ENCODE data around the gene SAMD14. TPM values are rescaled to one million over a fixed set of nuclear protein-coding genes. Genes with fewer than 3 reads are reported as not detected.

The SAMD14 gene
- total RNA-seq, 4 donors from 2014 or later: 0.53 to 2.5 (median 1.0) TPM

GRCh38 chr17:50125420-50125997 is 4.5 kb downstream of the SAMD14 start:
- H3K4me1 ChIP-seq: peaks cover 0 to 30% (median 13%) of the 10 kb centered on the region in 4 donors
- TF ChIP-seq POLR2A (IDR thresholded peaks at IDR 0.05) (no peak), CTCF (IDR thresholded peaks at IDR 0.05) (no peak)
- peaks cover 0 to 11% of the 10 kb centered on the region in 2 donors for H3K27me3 ChIP-seq
- no peaks in the 10 kb centered on the region for H3K36me3 ChIP-seq
- H3K27ac ChIP-seq: no peak overlapping the region
- H3K9me3 ChIP-seq: no peaks in the 10 kb centered on the region
- H3K4me3 ChIP-seq: no peak overlapping the region
- no peak for DNase-seq

GRCh38 chr17:50123649-50124349 is 6.2 kb downstream of the SAMD14 start:
- peaks cover 0 to under 1% of the 10 kb centered on the region in 2 donors for H3K27me3 ChIP-seq

GRCh38 chr17:50122945-50123344 is 7.0 kb downstream of the SAMD14 start:
- DNase-seq: no peak
- H3K27ac ChIP-seq: no peak overlapping the region
- H3K27me3 ChIP-seq: no peaks in the 10 kb centered on the region
- no peak for TF ChIP-seq CTCF (IDR thresholded peaks at IDR 0.05)
- no peak for TF ChIP-seq POLR2A (IDR thresholded peaks at IDR 0.05)
- no peak overlapping the region for H3K4me3 ChIP-seq
- no peaks in the 10 kb centered on the region for H3K36me3 ChIP-seq
- peaks cover 0 to 7% (median 0%) of the 10 kb centered on the region in 4 donors for H3K4me1 ChIP-seq
- no peaks in the 10 kb centered on the region for H3K9me3 ChIP-seq

More at GRCh38 chr17:50123649-50124349, 6.2 kb downstream of the SAMD14 start:
- TF ChIP-seq POLR2A (IDR thresholded peaks at IDR 0.05) (no peak), CTCF (IDR thresholded peaks at IDR 0.05) (no peak)
- Histone ChIP-seq H3K4me3 (no peak overlapping the region), H3K4me1 (peaks cover 0 to 13% (median under 1%) of the 10 kb centered on the region in 4 donors), H3K27ac (peak overlapping the region in 1 of 4 donors; percentile 52), H3K36me3 (no peaks in the 10 kb centered on the region), H3K9me3 (no peaks in the 10 kb centered on the region)
- no peak for DNase-seq

- no peak for TF ChIP-seq POLR2A (IDR thresholded peaks at IDR 0.05)
- TF ChIP-seq CTCF (IDR thresholded peaks at IDR 0.05): no peak
- Histone ChIP-seq H3K4me3 (no peak overlapping the region), H3K27me3 (no peaks in the 10 kb centered on the region), H3K27ac (no peak overlapping the region), H3K9me3 (no peaks in the 10 kb centered on the region), H3K36me3 (no peaks in the 10 kb centered on the region), H3K4me1 (peaks cover 0 to 20% (median 9%) of the 10 kb centered on the region in 4 donors)
- no peak for DNase-seq
Observed at GRCh38 chr17:50120475-50121253, 9.3 kb downstream of the SAMD14 start.

GRCh38 chr17:50118828-50119218 is 11.1 kb downstream of the SAMD14 start:
- TF ChIP-seq POLR2A (IDR thresholded peaks at IDR 0.05): no peak
- TF ChIP-seq CTCF (IDR thresholded peaks at IDR 0.05): no peak
- no peaks in the 10 kb centered on the region for H3K36me3 ChIP-seq

More at GRCh38 chr17:50118828-50119218, 11.1 kb downstream of the SAMD14 start:
- Histone ChIP-seq H3K27ac (no peak overlapping the region), H3K4me1 (peaks cover 0 to 18% (median 9%) of the 10 kb centered on the region in 4 donors), H3K27me3 (no peaks in the 10 kb centered on the region), H3K4me3 (no peak overlapping the region), H3K9me3 (no peaks in the 10 kb centered on the region)
- DNase-seq: no peak

Measured in Peyer's patch (tissue), 4 donors.